NK-92 (cell line): ENCODE results near the gene CX3CL1.
"Not testable (repeated sequence)": the region's sequence is repeated elsewhere in the genome, so short reads cannot be mapped to it uniquely, and the experiment has no call there.

Source experiments
- DNase-seq: peaks from one replicate; lab custom pipeline; 2025; ENCODE audit not compliant: unreplicated experiment; lab: John Stamatoyannopoulos, UW

Gene CX3CL1

GRCh38 chr16:57372372-57373116, at the start of gene CX3CL1:
Gene CX3CL1, plus strand, starts transcription at chr16:57372490. Its CDS starts 79 bp downstream, at chr16:57372569.
- DNase-seq, result no peak

- no peak for DNase-seq
Measured at GRCh38 chr16:57324749-57325148, 47.5 kb upstream of the CX3CL1 start.

GRCh38 chr16:57325458-57325857, 46.8 kb upstream of the CX3CL1 start:
- no peak for DNase-seq

- DNase-seq, result no peak
Measured at GRCh38 chr16:57329718-57330327, 42.5 kb upstream of the CX3CL1 start.

- no peak for DNase-seq
Measured at GRCh38 chr16:57331355-57331754, 40.9 kb upstream of the CX3CL1 start.

- no peak for DNase-seq
Measured at GRCh38 chr16:57333402-57333801, 38.9 kb upstream of the CX3CL1 start.

- no peak for DNase-seq
Measured at GRCh38 chr16:57335366-57335765, 36.9 kb upstream of the CX3CL1 start.

GRCh38 chr16:57341062-57341440, 31.2 kb upstream of the CX3CL1 start:
- no peak for DNase-seq

- DNase-seq, result no peak
Measured at GRCh38 chr16:57341441-57342303, 30.6 kb upstream of the CX3CL1 start.

GRCh38 chr16:57342606-57343005, 29.7 kb upstream of the CX3CL1 start:
- DNase-seq, result not testable (repeated sequence)

GRCh38 chr16:57343221-57343620, 29.1 kb upstream of the CX3CL1 start:
- no peak for DNase-seq

GRCh38 chr16:57344094-57344493, 28.2 kb upstream of the CX3CL1 start:
- DNase-seq, result not testable (repeated sequence)

GRCh38 chr16:57345021-57345420, 27.3 kb upstream of the CX3CL1 start:
- DNase-seq, result no peak

- DNase-seq, result no peak
Measured at GRCh38 chr16:57345666-57346204, 26.6 kb upstream of the CX3CL1 start.

- DNase-seq, result no peak
Measured at GRCh38 chr16:57347858-57348257, 24.4 kb upstream of the CX3CL1 start.

- DNase-seq, result no peak
Measured at GRCh38 chr16:57348327-57348726, 24.0 kb upstream of the CX3CL1 start.

GRCh38 chr16:57349212-57350031, 22.9 kb upstream of the CX3CL1 start:
- DNase-seq, result no peak

- no peak for DNase-seq
Measured at GRCh38 chr16:57352636-57353047, 19.6 kb upstream of the CX3CL1 start.

- no peak for DNase-seq
Measured at GRCh38 chr16:57354311-57354710, 18.0 kb upstream of the CX3CL1 start.

- DNase-seq, result no peak
Measured at GRCh38 chr16:57355898-57356414, 16.3 kb upstream of the CX3CL1 start.
